HepG2 (cell line): ENCODE results near the gene COASY. TPM values are rescaled to one million over a fixed set of nuclear protein-coding genes. Genes with fewer than 3 reads are reported as not detected.
A peak's percentile ranks its signal among the peaks of the same experiment; 100 is the strongest.

Experiments used
- ATAC-seq: fragments of 200-7000 bp; cut with Tn5 transposase; 3 replicates; pipeline ENCODE4 v1.9.1; 2020; ENCODE audit warnings: mild to moderate bottlenecking, moderate library complexity
- BruUV-seq: library from RNA; stranded (reverse); fragments of 400-500 nt; replicated peaks from 2 replicates; lab custom pipeline; 2021; lab: Mats Ljungman, UMichigan
- CTCF ChIA-PET: fragments of 300-600 bp; formaldehyde crosslinking; extraction: SDS; loops from one replicate; lab custom pipeline; 2021; ENCODE audit warnings: low total read pairs, inconsistent platforms, low intra/inter-chr PET ratio; lab: Yijun Ruan, JAX
- POLR2A ChIA-PET: fragments of 350-600 bp; sonication (Branson Sonifier 250); formaldehyde crosslinking; loops from one replicate; lab custom pipeline; 2020; ENCODE audit warnings: antibody characterized with exemption, inconsistent platforms; lab: Yijun Ruan, JAX
- DNase-seq: peaks from one replicate; pipeline ENCODE4 v3.0.0-alpha.2; 2015; ENCODE audit warnings: low spot score
- FAIRE-seq: peaks from 3 replicates; lab custom pipeline; 2011; peaks lifted over from hg19 to GRCh38; lab: Jason Lieb, UNC
- H2AFZ ChIP-seq: one replicate; pipeline ENCODE4 v1.6.1; 2011; ENCODE audit warnings: low read length, inconsistent platforms
- H3K27ac ChIP-seq: fragments of 300-600 bp; 3 replicates; pipeline ENCODE4 v1.8.0; 2011; ENCODE audit warnings: mixed run types, mild to moderate bottlenecking, mixed read lengths, low read length, inconsistent platforms; ENCODE audit not compliant: insufficient read depth; ENCODE audit errors: extremely low read length
- H3K27me3 ChIP-seq, 2 experiments: fragments of 200-600 bp in 1 of 2; 2 replicates in 1 of 2; 3 replicates in 1 of 2; pipeline versions ENCODE4 v1.6.0 to v1.8.0; 2011; ENCODE audit warnings: low read length in 2 of 2, mild to moderate bottlenecking in 2 of 2, moderate library complexity in 2 of 2, inconsistent platforms in 1 of 2; ENCODE audit not compliant: insufficient read depth in 2 of 2, control insufficient read depth in 1 of 2
- H3K36me3 ChIP-seq, 2 experiments: fragments of 200-600 bp in 1 of 2; replicated peaks in 1 of 2; 2 replicates in 1 of 2; 3 replicates in 1 of 2; pipeline versions ENCODE4 v1.5.1 to v1.8.0; 2011; ENCODE audit warnings: low read length in 2 of 2, inconsistent platforms in 1 of 2; ENCODE audit not compliant: insufficient read depth in 2 of 2, control insufficient read depth in 1 of 2
- H3K4me1 ChIP-seq: 2 replicates; pipeline ENCODE4 v1.5.1; 2012; ENCODE audit warnings: low read length, inconsistent platforms; ENCODE audit not compliant: insufficient read depth
- H3K4me2 ChIP-seq: 2 replicates; pipeline ENCODE4 v1.6.0; 2011; ENCODE audit warnings: low read depth, low read length, inconsistent platforms
- H3K4me3 ChIP-seq, 3 experiments: fragments of 200-600 bp in 1 of 3; sonication (generic), shearing (Covaris generic) in 1 of 3; replicated peaks in 1 of 3; 2 replicates each; pipeline ENCODE4 v1.5.1; 2011 to 2016; ENCODE audit warnings: low read length in 3 of 3, inconsistent platforms in 2 of 3, low read depth in 2 of 3, mild to moderate bottlenecking in 2 of 3, control low read depth in 1 of 3, mixed read lengths in 1 of 3; ENCODE audit not compliant: insufficient read depth in 1 of 3
- H3K79me2 ChIP-seq: one replicate; pipeline ENCODE4 v1.6.1; 2011; ENCODE audit warnings: low read length, inconsistent platforms; ENCODE audit not compliant: insufficient read depth
- H3K9ac ChIP-seq: 2 replicates; pipeline ENCODE4 v1.6.0; 2011; ENCODE audit warnings: mild to moderate bottlenecking, low read depth, low read length, inconsistent platforms; ENCODE audit not compliant: insufficient read depth
- H3K9me3 ChIP-seq: 2 replicates; pipeline ENCODE4 v1.5.1; 2012; ENCODE audit warnings: mild to moderate bottlenecking, low read length
- H4K20me1 ChIP-seq: 2 replicates; pipeline ENCODE4 v1.6.0; 2011; ENCODE audit warnings: inconsistent platforms, mild to moderate bottlenecking, low read length, moderate library complexity; ENCODE audit not compliant: insufficient read depth
- CCDC6 ChIP-seq: sonication (generic); formaldehyde crosslinking; IDR thresholded peaks from 2 replicates; pipeline ENCODE4 v1.8.1; 2022; ENCODE audit warnings: mild to moderate bottlenecking, missing genetic modification reagents, moderate library complexity
- ESRRA ChIP-seq: sonication (generic); formaldehyde crosslinking; IDR thresholded peaks from 2 replicates; pipeline ENCODE4 v1.5.1; 2020; ENCODE audit warnings: mild to moderate bottlenecking, low read depth, missing genetic modification reagents
- HBP1 ChIP-seq: IDR thresholded peaks from 2 replicates; pipeline ENCODE4 v1.6.1; 2016; ENCODE audit warnings: low read depth, control low read depth
- HNRNPL ChIP-seq: fragments of 200-400 bp; formaldehyde crosslinking; IDR thresholded peaks from 2 replicates; pipeline ENCODE4 v1.6.1; 2017; ENCODE audit warnings: mild to moderate bottlenecking, low read depth, low read length
- MEF2D ChIP-seq: sonication (generic); formaldehyde crosslinking; IDR thresholded peaks from 2 replicates; pipeline ENCODE4 v1.5.1; 2020; ENCODE audit warnings: mild to moderate bottlenecking, missing genetic modification reagents
- NFATC3 ChIP-seq: sonication (generic); formaldehyde crosslinking; IDR thresholded peaks from 2 replicates; pipeline ENCODE4 v1.5.1; 2020; ENCODE audit warnings: mild to moderate bottlenecking, missing genetic modification reagents
- POLR2G ChIP-seq: fragments of 200-400 bp; formaldehyde crosslinking; IDR thresholded peaks from 2 replicates; pipeline ENCODE4 v1.6.1; 2018; ENCODE audit warnings: mild to moderate bottlenecking, low read depth, low read length, moderate library complexity
- ZNF263 ChIP-seq: sonication (generic); formaldehyde crosslinking; IDR thresholded peaks from 2 replicates; pipeline ENCODE4 v1.4.0; 2020; ENCODE audit warnings: missing genetic modification reagents
- ZNF441 ChIP-seq: sonication (generic); formaldehyde crosslinking; IDR thresholded peaks from 2 replicates; pipeline ENCODE4 v1.7.0; 2021; ENCODE audit warnings: missing genetic modification reagents, borderline replicate concordance
- ZNF576 ChIP-seq: sonication (generic); formaldehyde crosslinking; IDR thresholded peaks from 2 replicates; pipeline ENCODE4 v1.4.0; 2020; ENCODE audit warnings: mild to moderate bottlenecking, missing genetic modification reagents
- ZNF816 ChIP-seq: sonication (generic); formaldehyde crosslinking; IDR thresholded peaks from 2 replicates; pipeline ENCODE4 v1.8.0; 2022; ENCODE audit warnings: missing genetic modification reagents, mild to moderate bottlenecking, borderline replicate concordance
- WGBS: methylation state at CpG from one replicate; pipeline ENCODE4 v1.1.6; 2017; ENCODE audit warnings: low lambda C conversion rate; 5-methylcytosine and 5-hydroxymethylcytosine counted together
- in situ Hi-C: cut with HindIII; loops from 2 replicates; pipeline ENCODE4 v1.10.0; 2017; ENCODE audit warnings: low pct_unique_long_range_greater_than_20kb; ENCODE audit not compliant: extremely low pct_ligation_motif_present
- intact Hi-C: fragments of 100-400 bp; cut with micrococcal nuclease; formaldehyde crosslinking; loops from one replicate; pipeline ENCODE4 v1.10.0; 2022; ENCODE audit not compliant: unreplicated experiment
- polyA plus RNA-seq, 8 experiments: library from polyadenylated mRNA; depleted of rRNA in 3 of 8; stranded (reverse) in 7 of 8; unstranded in 1 of 8; fragments of >200 nt; fragmentation: Illumina TruSeq in 4 of 8; extraction: Trizol in 4 of 8; gene quantifications; 2 replicates each; pipeline versions ENCODE4 v1.2.1 to v1.2.3, GENCODE V29; 2011 to 2016; ENCODE audit warnings: low read depth in 4 of 8, missing spikeins in 1 of 8, mixed read lengths in 1 of 8; ENCODE audit not compliant: insufficient read depth in 1 of 8
- total RNA-seq, 5 experiments: library from RNA; depleted of rRNA; stranded (reverse); fragments of >200 nt; fragmentation: Illumina TruSeq; extraction: Trizol; gene quantifications; 2 replicates each; pipeline ENCODE4 v1.2.3, GENCODE V29; 2016; ENCODE audit warnings: low read depth in 1 of 5

COASY gene
- total and polyA plus RNA-seq, 2 of the 13 experiments (the other 11 are each of a cell fraction or from before 2014, with no cell fraction given): 90.7 to 125 TPM

GRCh38 chr17:42563143-42563509 is 1.2 kb downstream of the COASY start (continued):
- TF ChIP-seq ZNF263 (CRISPR knock-in tag) (no peak), ESRRA (CRISPR knock-in tag) (no peak)

DNA sequence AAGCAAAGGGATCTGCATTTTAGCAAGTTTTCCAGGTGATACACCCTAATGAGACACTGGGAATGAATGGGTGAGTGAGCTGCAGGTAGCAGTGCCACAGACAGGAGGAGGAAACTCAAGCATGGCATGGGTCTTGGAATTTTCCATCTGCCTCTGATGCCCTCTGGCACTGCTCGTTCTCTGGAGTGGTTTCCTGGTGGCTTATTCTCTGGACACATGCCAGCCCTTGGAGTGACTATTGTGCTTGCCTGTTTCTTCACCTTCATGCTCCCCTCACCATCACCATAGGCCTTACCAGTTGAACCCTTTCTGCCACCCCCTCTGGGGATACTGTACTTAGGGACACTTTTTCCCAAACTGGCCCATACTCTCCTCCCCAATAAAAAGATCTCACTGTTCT is 1.6 kb downstream of the COASY start:
- Histone ChIP-seq H3K9ac (peak overlapping the region; percentile 94), H3K36me3 (peaks cover 14 to 28% of the 10 kb centered on the region in 2 experiments), H3K4me3 (peak overlapping the region; percentile 66 to 91 (median 79)), H3K27ac (peak overlapping the region; percentile 91), H2AFZ (no peak overlapping the region), H3K4me2 (peak overlapping the region; percentile 82), H3K27me3 (no peaks in the 10 kb centered on the region; a peak in 1 of 5 replicates), H3K9me3 (no peaks in the 10 kb centered on the region), H4K20me1 (no peaks in the 10 kb centered on the region), H3K79me2 (peaks cover 39% of the 10 kb centered on the region), H3K4me1 (peaks cover 65% of the 10 kb centered on the region)
- ChIA-PET CTCF (no interaction called here), POLR2A (interaction anchor here (0.6 to 8.5 kb wide), 12 partner anchors 10 to 259 kb away, joined by 3 to 128 read pairs (median 18); partner anchors contain the start of genes HSD17B1, NAGLU, PLEKHH3 and PSMC3IP)
- no peak for ATAC-seq
- no peak for FAIRE-seq
- 25% methylated on average over 1 of the region's 1 CpG for WGBS
- in situ Hi-C loops (no loop called here), intact Hi-C loops (no loop called here)
- no peak for DNase-seq
- no TSS peak for BruUV-seq
- TF ChIP-seq CCDC6 (no peak), ZNF816 (CRISPR knock-in tag) (no peak), POLR2G (peak; percentile 31; the same call in 1 of the 2 replicates), HNRNPL (0 out of 2 replicates have a peak, but pooled peaks have one; percentile 36), ZNF441 (CRISPR knock-in tag) (no peak), HBP1 (CRISPR knock-in tag) (0 out of 2 replicates have a peak, but pooled peaks have one; percentile 2), ZNF576 (CRISPR knock-in tag) (0 out of 2 replicates have a peak, but pooled peaks have one; percentile 0), MEF2D (CRISPR knock-in tag) (no peak), NFATC3 (CRISPR knock-in tag) (no peak)
